Thymus (tissue), 11 donors: ENCODE measurements around the gene GANC. TPM values are rescaled to one million over a fixed set of nuclear protein-coding genes. Genes with fewer than 3 reads are reported as not detected.

ENCODE experiments used
- DNase-seq, 9 donors: peaks; one replicate each; pipeline ENCODE4 v3.0.0-alpha.2; 2013; ENCODE audit warnings: low spot score in 9 of 9, low read depth in 6 of 9, missing footprints in 1 of 9
- H3K27ac ChIP-seq, 2 donors: one replicate each; pipeline ENCODE4 v1.5.1; 2013; ENCODE audit warnings: control low read depth in 1 of 2, low read depth in 1 of 2, low read length in 1 of 2, mild to moderate bottlenecking in 1 of 2, moderate library complexity in 1 of 2
- H3K27me3 ChIP-seq, 2 donors: one replicate each; pipeline ENCODE4 v1.5.1; 2013; ENCODE audit warnings: low read length in 1 of 2; ENCODE audit not compliant: control insufficient read depth in 2 of 2, insufficient read depth in 1 of 2
- H3K36me3 ChIP-seq, 2 donors: one replicate each; pipeline ENCODE4 v1.5.1; 2013; ENCODE audit warnings: low read length in 1 of 2, mild to moderate bottlenecking in 1 of 2, moderate library complexity in 1 of 2; ENCODE audit not compliant: control insufficient read depth in 2 of 2, insufficient read depth in 2 of 2
- H3K4me1 ChIP-seq, 2 donors: one replicate each; pipeline ENCODE4 v1.5.1; 2013; ENCODE audit warnings: low read length in 2 of 2; ENCODE audit not compliant: control insufficient read depth in 2 of 2, insufficient read depth in 2 of 2
- H3K4me3 ChIP-seq, 2 donors: one replicate each; pipeline ENCODE4 v1.5.1; 2013; ENCODE audit warnings: low read length in 2 of 2, control low read depth in 1 of 2, mild to moderate bottlenecking in 1 of 2
- H3K9me3 ChIP-seq, 2 donors: one replicate each; pipeline ENCODE4 v1.5.1; 2013; ENCODE audit warnings: low read length in 1 of 2, mild to moderate bottlenecking in 1 of 2; ENCODE audit not compliant: control insufficient read depth in 2 of 2, insufficient read depth in 1 of 2
- WGBS: extraction: QIAGEN DNeasy Blood & Tissue Kit; methylation state at CpG from one replicate; pipeline ENCODE4 v1.1.7; 2013; 5-methylcytosine and 5-hydroxymethylcytosine counted together
- polyA plus RNA-seq: library from polyadenylated mRNA; stranded (reverse); fragments of 200-250 nt; gene quantifications from one replicate; pipeline ENCODE4 v1.2.3, GENCODE V29; 2013
- total RNA-seq: library from RNA; stranded (reverse); fragments of 120-200 nt; gene quantifications from one replicate; pipeline ENCODE4 v1.2.4, GENCODE V29; 2013
- donor health status: healthy.

GANC gene
- total and polyA plus RNA-seq, 2 donors: 12.7 to 13.6 TPM

DNA sequence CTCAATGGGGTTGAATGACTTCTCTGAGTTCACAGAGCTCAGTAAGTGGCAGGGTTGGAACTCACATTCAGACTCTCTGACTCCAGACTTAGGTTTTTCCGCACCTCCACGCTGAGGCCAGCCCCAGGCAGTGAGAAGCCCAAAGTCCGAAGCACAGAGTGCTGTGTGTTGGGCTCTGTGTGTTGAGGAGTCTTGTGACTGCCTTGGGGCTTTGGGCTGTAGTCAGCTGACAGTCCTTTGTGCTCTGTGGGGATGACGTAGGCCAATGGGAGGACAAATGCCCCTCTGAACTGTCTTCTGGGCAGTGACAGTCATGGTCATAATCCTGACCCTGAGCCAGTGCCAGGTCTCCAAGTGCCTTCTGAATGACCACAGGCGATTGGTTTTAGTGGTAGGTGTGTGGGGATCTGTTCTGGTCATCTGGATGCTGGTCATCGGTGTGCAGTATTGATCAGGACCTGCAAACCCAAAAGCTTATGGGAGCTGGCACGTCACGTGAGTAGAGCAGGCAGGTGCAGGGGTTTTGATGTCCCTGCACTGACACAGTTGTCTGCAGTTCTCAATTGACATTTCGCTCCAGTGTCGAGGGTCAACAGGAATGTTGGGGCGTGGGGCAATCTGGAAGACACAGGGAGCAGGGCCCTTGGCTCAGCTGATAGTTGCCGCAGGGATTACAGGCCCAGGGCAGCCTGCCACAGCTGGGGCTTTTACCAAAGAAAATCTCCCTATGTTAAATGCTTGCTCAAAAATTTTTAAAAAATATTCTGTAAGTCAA lies 131.6 kb downstream of the GANC start:
- H3K27me3 ChIP-seq: no peaks in the 10 kb centered on the region
- DNase-seq: no peak
- H3K27ac ChIP-seq: no peak overlapping the region
- H3K4me1 ChIP-seq: peaks cover 0 to 23% of the 10 kb centered on the region in 2 donors
- no peak overlapping the region for H3K4me3 ChIP-seq
- 94% methylated on average over 12 of the region's 12 CpGs for WGBS
- H3K36me3 ChIP-seq: no peaks in the 10 kb centered on the region
- H3K9me3 ChIP-seq: peaks cover 0 to 7% of the 10 kb centered on the region in 2 donors

DNA sequence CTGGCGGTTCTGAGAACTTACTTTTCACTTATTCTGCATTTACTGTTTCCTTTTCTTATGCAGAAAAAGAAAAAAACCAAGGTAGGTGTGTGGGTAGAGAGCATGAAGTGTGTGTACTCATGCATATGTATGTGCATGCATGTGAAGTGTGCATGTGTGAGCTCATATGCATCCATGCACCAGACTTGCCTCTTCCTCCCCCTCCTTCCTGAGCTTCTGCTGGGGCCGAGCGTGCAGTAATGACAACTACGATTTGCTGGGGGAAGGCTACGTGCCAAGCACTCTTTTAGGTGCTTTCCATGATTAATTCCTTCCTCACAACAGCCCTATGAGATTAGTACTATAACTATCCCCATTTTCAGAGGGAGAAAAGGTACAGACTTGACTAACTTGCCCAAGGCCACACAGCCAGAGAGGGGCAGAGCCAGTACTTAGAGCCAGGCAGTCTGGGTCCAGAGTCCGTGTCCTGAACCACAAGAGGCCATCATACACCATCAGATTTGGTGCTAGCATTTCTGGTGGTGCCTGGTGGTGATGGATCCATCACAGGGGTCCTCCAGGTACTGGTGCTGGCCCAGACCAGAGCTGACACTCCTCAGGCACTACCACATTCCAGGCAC lies 133.0 kb downstream of the GANC start:
- Histone ChIP-seq H3K4me3 (no peak overlapping the region), H3K4me1 (peaks cover 0 to 22% of the 10 kb centered on the region in 2 donors), H3K27ac (peak overlapping the region in 1 of 2 donors; percentile 43), H3K27me3 (no peaks in the 10 kb centered on the region), H3K9me3 (peaks cover 0 to 7% of the 10 kb centered on the region in 2 donors), H3K36me3 (peaks cover under 1 to 2% of the 10 kb centered on the region in 2 donors)
- 96% methylated on average over 6 of the region's 6 CpGs for WGBS
- DNase-seq: no peak

Other genes starting within 250 kb of the GANC start
- gene PLA2G4D, start 178.6 kb upstream of the GANC start, total RNA-seq: 0.28 TPM
- gene PLA2G4D, start 178.6 kb upstream of the GANC start, polyA plus RNA-seq: 2.7 TPM
- gene PLA2G4F, start 116.6 kb upstream of the GANC start, total RNA-seq: 2.1 TPM
- 7.3 TPM for gene PLA2G4F, start 116.6 kb upstream of the GANC start, polyA plus RNA-seq
- 31.5 TPM for gene VPS39, start 64.9 kb upstream of the GANC start, total RNA-seq
- 53.1 TPM for gene VPS39, start 64.9 kb upstream of the GANC start, polyA plus RNA-seq
- gene TMEM87A, start 232 bp downstream of the GANC start, total RNA-seq: 32.2 TPM
- gene TMEM87A, start 232 bp downstream of the GANC start, polyA plus RNA-seq: 33.5 TPM
- 2.4 TPM for gene CAPN3, start 86.3 kb downstream of the GANC start, total RNA-seq
- 38.1 TPM for gene CAPN3, start 86.3 kb downstream of the GANC start, polyA plus RNA-seq
- gene ZNF106, start 217.9 kb downstream of the GANC start, total RNA-seq: 23.7 TPM
- gene ZNF106, start 217.9 kb downstream of the GANC start, polyA plus RNA-seq: 8.6 TPM
- gene SNAP23, start 222.4 kb downstream of the GANC start, total RNA-seq: 34.0 TPM
- gene SNAP23, start 222.4 kb downstream of the GANC start, polyA plus RNA-seq: 66.3 TPM